ENCODE measurements around the gene POLR3C.
"Not testable (repeated sequence)": the region's sequence is repeated elsewhere in the genome, so short reads cannot be mapped to it uniquely, and the experiment has no call there.

The POLR3C gene, protein sequence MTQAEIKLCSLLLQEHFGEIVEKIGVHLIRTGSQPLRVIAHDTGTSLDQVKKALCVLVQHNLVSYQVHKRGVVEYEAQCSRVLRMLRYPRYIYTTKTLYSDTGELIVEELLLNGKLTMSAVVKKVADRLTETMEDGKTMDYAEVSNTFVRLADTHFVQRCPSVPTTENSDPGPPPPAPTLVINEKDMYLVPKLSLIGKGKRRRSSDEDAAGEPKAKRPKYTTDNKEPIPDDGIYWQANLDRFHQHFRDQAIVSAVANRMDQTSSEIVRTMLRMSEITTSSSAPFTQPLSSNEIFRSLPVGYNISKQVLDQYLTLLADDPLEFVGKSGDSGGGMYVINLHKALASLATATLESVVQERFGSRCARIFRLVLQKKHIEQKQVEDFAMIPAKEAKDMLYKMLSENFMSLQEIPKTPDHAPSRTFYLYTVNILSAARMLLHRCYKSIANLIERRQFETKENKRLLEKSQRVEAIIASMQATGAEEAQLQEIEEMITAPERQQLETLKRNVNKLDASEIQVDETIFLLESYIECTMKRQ

DNA sequence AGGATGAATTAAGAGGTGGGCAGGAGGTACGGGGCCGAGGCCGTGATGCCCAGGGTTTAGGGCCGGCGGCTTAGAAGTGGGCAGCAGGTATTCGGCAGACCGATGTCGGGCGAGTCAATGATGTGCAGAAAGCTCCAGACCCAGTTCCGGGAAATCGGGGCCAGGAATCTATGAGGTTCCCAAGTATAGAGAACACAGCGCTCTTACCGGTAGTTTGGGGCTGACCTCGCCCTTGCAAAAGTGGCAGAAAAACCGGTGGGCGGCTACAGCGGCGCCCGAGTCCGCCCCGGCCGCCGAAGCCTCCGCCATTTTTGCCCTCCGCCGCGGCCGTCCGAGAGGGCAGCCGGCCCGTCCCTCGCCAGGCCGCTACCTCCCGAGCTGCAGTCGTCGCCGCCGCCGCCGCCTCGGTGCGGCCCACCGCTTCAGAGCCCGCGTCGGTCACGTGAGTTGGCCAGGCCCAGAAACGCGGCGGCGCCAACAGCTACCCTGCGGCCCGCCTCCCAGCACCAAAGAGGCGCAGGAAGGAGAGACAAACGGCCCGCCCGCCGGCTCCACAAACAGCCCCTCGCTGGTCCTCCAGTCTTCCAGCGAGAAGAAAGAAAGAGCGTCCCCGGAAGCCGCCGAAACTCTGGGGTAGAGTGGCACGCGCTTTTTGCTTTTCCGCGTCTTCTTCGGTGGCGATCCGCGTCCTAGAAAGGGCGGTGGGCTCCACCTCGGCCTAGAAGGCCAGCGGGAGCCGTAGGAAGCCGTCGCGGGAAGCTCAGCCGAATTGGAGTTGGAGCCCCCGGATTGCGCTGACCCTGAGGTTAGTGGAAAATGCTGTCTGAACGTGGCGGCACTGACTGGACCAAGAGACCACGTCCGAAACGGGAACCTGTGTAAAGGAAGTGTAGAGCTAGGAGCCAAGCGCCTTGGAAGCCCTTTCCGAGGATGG lies at the start of gene POLR3C, which contains the start of gene RNF115:
Gene POLR3C, plus strand, starts transcription at position 636 of the 934 bp plus-strand sequence. CDS start 1,577 bp downstream, outside the sequence.
Gene RNF115, minus strand, starts transcription at position 531 of the 934 bp plus-strand sequence. Its CDS starts 222 bp downstream, at position 309.
- peak; percentile 96 for DNase-seq

DNA sequence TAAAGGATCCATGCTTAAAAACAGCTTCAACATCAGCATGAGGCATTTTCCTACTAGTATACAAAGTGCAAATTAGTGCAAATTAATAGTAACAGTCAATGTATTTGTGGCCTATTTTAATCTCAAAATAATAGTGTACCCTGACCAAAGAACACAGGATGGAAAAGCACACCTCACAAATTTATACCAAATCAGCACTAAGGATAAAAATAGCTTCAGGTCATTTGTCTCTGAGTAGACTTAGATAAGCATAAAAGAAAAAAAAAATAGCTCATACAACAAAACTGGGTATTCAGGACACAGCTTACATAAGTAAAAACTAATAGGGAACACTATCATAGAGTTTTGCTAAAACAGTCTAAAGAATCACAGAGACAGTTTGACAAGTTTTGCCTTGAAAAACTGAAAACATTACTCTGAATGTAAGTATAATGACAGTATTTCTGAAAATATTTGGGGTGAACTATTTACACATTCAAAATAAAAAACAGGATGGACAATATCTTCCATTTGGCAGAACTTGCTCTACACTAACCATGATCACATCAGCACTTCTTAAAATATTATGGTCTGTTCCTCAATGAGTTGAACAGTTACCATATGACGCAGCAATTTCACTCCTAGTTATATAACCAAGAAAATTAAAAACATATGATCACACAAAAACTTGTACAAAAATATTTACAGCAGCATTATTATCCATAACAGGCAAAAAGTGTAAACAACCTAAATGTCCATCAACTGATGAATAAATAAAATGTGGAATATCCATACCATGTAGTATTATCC lies 46.4 kb upstream of the POLR3C start:
- DNase-seq, result no peak

DNA sequence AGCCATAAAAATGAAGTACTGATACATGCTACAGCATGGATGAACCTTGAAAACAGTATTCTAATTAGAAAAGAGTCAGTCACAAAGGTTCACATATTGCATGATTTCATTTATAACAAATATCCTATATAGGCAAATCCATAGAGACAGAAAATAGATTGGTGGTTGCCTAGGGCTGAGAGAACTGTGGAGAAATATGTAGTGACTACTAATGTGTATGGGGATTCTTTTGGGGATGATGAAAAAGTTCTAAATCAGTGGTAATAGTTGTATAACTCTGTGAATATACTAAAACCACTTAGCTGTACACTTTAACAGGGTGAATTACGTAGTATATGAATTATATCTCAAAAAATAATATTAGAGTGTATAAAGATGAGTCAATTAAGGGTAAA lies 45.9 kb upstream of the POLR3C start:
- no peak for DNase-seq

DNA sequence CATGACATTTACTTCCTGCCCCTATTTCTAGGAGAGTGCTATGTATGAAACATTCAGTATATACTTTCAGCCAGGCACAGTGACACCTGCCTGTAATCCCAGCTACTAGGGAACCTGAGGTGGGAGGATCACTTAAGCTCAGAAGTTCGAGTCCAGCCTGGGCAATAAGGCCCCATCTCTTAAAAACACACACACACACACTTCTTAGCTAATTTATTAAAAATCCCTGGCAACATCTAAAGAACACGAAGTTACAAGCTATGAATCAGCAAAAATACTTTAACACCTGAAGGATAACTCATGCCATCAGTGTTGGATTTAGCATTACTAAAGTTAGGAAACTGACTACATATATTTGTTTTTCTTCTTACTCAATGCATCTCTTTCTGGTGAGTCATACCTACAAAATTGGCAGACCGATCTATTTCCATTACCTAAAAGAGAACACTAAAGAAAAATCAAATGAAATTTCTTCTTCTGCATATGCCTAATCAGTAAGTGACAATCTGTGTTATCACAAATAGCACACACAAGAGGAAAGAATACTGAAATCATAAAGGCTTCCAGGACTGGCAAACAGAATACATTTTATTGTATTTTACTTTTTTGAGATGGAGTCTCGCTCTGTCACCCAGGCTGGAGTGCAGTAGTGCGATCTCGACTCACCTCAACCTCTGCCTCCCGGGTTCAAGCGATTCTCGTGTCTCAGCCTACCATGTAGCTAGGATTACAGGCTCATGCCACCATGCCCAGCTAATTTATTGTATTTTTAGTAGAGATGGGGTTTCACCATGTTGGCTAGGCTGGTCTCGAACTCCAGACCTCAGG lies 41.5 kb upstream of the POLR3C start:
- no peak for DNase-seq

DNA sequence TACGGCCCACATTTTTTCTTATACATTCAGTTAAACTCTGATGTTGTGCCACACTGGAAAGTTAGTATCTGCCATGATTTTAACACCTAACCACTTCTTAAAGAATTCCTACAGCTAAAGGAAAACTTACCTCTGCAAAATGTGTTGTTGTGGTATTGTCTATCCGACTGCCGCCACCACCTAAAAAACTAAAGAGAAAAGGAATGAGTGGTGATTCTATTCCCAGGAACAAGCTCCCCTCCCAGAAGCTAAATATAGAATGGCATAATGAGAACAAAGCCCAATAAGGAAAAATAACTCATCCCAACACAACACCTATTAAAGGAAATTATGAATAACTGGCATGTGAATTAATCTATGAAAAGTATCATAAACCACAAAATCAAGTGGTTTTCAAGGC lies 39.6 kb upstream of the POLR3C start:
- DNase-seq, result no peak

DNA sequence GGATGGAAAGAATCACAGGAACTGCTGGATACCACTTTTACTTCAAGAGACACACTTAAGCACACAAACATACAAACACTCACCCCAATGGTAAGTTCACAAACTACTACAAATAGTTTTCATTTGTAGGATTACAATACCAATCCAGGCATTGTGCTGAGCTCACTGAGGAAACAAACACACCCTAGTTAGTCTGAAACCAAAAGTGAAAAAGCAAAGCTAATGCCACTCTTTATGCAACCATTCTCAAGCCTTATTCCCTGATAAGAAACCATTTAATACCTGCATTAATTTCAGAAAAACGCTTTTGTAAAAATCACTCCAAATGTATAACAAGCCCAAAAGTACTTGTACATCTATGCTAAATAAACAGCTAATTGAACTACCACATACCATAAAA lies 38.5 kb upstream of the POLR3C start:
- DNase-seq, result no peak

DNA sequence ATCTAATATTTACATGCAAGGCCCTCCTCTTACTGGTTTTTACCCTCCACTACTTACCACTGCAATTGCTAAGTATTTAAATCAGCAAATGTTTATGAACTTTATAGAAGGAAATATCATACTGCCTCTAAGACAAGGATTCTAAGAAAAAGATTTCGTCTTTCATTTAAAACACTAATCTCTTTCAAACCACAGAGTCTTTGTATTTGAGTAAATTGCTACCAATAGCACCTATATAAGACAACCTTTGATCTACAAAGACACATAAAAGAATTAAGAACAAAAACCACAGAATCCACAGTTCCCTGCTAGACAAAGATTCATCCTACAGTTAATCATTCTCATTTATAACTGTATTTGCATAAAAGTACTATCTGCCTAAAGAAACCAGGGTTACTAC lies 37.7 kb upstream of the POLR3C start:
- no peak for DNase-seq

DNA sequence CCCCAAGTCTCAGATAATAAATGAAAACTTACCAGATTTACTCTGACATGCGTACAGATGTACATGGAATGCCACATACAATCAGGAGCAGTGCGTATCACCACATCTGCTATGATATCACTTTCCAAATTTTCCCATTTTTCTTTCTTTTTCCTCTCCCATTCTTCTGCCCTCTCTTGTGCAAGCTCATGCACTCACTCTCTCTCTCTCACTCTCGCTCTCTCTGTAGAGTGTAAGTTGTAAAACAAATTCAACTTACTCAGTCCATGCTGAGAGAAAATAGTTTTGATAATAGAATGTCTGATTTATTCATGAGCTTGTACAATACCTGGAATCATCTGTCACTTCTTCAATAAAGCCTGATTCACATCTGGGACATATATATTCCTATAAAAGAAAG lies 35.4 kb upstream of the POLR3C start:
- DNase-seq, result no peak

DNA sequence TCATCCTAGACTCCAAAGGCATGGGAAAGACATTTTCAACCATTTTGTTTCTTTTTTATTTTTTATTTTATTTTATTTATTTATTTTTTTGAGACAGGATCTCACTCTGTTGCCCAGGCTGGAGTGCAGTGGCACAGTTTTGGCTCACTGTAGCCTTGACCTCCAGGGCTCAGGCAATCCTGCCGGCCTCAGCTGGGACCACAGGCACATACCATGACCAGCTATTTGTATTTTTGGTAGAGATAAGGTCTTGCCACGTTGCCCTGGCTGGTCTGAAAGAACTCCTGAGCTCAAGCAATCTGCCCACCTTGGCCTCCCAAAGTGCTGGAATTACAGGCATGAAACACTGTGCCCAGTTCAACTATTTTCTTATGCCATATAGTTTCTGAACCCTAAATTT lies 32.1 kb upstream of the POLR3C start:
- not testable (repeated sequence) for DNase-seq

DNA sequence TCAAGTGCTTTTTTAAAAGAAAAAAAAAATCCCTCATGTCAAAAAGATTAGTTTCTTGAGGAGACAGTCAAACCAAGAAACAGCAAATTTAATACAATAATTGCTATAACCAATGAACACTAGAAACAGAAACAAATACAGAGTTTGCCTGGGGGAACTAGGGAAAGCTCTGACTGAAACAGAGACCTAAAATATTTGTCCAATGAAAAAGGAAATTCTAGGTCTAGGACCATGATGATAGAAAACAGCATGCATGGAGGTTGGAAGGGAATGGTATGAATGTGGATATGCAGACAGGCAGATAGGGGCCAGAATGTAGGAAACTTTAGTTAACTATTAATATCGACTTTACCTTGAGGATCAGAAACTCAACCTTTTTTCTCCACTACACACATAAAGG lies 31.5 kb upstream of the POLR3C start:
- no peak for DNase-seq

DNA sequence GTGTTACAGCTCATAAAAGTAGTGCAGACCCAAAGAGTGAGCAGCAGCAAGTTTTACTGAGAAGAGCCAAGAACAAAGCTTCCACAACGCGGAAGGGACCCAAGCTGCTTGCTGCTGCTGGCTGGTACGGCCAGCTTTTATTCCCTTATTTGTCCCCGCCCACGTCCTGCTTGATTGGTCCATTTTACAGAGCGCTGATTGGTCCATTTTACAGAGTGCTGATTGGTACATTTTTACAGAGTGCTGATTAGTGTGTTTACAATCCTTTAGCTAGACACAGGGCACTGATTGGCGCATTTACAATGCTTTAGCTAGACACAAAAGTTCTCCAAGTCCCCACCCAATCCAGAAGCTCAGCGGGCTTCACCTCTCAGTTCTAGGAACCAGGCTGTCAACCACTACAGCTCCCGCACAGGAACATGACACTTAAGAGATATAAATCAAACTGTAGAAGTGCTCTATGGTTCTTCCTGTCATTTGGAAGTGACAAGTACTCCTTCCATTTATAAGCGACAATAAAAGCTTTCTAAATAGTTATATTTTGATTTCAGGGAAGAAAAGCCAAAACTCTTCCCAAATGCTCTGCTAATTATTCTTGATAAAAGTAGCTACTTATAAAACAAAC lies 28.6 kb upstream of the POLR3C start:
- no peak for DNase-seq

DNA sequence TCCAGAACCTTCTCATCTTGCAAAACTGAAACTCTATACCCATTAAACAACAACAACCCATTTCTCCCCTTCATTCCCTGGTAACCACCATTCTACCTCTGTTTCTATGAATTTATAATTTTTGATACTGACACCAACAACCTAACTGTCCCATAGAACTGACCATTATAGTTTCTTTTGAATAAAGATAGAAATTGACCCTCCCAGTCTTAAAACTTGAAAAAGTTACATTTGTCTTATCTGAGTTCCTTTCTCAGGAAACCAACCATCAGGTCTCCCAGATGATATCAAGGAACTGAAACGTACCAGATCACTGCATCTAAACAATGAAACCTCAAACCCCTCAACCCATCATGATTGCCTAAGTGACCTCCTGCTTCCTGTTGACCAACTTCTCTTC lies 27.2 kb upstream of the POLR3C start:
- no peak for DNase-seq

DNA sequence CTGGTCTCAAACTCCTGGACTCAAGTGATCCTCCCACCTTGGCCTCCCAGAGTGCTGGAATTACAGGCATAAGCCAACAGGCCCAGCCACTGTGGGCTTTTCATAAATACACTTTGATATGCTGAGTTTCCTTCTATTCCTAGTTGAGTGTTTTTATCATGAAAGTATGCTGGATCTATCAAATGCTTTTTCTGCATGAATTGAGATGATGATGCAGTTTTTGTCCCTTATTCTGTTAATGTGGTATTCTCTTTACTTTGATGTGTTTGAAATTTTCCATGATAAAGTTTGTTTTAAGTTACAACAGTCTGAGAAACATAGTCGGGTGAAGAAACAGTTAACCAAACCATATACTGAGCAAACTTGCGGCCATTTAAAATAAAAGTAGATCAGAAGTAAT lies 24.2 kb upstream of the POLR3C start:
- no peak for DNase-seq

DNA sequence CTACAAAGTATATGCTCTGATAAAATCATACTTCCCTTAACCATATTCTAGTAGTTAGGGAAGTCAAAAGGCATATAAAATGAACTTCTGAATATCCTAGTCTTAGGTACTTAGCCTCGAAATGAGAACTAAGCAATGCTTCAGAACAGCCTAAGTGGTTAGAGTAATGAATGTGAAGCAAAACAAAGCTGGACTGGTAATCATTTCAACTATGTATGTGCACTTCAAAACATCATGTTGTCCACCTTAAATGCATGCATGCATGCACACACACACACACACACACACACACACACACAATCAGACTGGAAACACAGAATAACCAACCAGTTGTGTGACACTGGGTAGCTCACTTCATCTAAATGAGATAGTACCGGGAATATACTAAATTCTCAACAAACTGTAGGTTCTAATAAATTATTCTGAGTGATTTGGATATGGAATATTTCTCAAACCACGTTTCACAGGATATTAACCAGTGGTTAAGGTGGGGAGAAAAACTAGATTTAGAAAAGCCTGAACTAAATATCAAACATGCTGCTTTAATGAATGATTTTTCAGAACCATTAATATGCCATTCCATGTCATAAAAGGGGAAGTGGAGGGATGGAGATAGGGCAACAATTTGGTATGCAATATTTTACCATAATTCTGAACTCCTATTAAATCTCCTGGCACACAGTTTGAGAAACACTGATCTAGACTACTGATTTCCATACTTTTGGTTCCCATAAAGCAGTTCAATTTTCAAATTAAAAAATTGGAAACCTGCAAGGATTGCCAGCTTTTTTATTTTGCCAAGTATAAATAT lies 19.6 kb upstream of the POLR3C start:
- DNase-seq, result no peak

DNA sequence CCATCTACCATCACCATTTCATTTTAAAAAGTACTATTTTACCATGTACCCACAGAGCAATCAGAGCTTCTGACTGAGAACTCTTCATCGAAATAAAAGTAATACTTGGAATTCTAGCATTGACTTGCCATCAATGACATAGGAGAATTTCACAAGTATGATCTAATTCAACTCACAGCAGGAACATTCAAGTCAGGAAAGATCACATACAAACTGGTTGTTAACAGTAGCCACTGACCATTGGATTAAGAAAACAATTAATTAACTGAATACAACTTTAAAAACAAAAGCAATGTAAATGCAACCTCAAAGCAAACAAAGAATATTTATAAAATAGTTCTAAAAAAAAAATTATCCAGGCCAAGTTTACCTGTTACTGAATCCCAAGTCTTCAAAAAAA lies 18.9 kb upstream of the POLR3C start:
- no peak for DNase-seq

DNA sequence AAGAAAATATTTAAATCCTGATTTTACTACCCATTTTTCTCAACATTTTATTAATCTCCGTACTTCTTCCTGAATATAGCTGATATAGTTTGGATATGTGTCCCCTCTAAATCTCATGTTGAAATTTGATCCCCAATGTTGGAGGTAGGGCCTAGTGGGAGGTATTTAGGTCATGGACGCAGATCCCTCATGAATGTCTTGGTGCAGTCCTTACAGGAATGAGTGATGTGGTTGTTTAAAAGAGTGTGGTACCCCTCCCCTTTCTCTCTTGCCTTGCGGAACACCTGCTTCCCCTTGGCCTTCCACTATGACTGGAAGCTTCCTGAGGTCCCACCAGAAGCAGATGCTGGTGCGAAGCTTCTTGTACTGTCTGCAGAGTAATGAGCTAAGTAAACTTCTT lies 17.6 kb upstream of the POLR3C start:
- DNase-seq, result no peak

DNA sequence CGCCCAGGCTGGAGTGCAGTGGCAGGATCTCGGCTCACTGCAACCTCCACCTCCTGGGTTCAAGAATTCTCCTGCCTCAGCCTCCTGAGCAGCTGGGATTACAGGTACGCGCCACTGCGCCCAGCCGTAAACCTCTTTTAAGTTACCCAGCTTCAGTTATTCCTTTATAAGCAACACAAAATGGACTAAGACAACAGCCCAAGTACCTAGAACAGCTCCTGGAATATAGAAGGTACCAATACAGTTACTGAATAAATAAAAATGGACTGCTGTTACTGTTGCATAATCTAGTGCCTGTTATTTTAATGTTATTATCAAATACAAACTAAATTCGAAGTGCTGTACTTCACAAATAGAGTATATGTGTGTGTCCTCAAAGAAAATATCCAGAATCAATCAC lies 17.2 kb upstream of the POLR3C start:
- DNase-seq, result no peak

DNA sequence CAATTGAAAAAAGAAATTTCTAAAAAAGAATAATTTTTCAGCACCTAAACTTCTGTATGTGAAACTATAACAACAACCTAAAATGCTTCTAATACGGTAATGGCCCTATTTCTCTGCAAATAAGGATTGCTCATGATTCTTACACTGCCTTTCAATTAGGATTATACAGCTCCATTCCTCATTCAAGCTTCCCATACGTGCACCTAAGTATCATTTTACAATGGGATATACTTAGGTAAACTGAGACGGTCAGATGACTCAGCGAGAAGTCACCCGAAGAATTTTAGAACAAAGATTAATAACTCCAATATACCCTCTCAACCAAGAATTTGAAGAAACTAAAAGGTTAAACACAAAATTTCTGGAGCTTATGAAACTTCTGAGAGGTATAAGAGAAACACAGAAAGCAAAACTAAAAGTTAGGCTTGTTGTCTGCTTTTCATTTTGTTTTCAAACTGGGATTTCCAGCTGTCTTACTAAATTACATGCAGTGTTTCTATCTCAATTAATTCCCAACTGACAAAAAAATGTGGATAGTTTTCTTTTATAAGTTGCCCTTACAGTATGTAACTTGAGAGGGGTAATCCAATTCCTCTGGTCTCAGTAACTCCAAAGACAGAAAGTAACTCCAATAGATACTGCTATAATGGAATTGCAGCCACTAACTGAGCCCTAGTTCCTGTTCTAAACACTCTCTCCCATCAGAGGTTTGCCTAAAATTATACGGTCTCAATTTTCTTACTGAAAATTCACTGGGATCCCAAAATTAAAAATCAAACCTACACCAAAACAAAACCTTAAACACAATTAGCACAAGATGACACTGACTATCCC lies 10.8 kb upstream of the POLR3C start:
- not testable (repeated sequence) for DNase-seq

DNA sequence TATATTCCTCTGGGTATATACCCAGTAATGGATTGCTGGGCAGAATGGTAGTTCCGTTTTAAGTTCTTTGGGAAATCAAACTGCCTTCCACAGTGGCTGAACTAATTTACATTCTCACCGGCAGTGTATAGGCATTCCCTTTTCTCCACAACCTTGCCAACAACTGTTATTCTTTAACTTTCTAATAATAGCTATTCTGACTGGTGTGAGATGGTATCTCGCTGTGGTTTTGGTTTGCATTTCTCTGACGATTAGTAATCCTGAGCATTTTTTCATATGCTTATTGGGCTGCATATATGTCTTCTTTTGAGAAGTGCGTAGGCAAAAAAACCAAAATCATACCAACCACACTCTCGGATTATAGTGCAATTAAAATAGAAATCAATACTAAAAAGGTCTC lies 5.9 kb upstream of the POLR3C start:
- DNase-seq, result not testable (repeated sequence)
